Stimulated activated CD4-positive, alpha-beta T cell treated with anti-CD3 and anti-CD28 coated beads, Interleukin-2, amount 100 ng/mL, for 48 hours (primary cell): ENCODE results near the gene HDHD5.
"Not testable (repeated sequence)": the region's sequence is repeated elsewhere in the genome, so short reads cannot be mapped to it uniquely, and the experiment has no call there.

Experiments
- DNase-seq, 2 donors: peaks; one replicate each; pipeline ENCODE4 v3.0.0-alpha.2; 2020

HDHD5 gene

GRCh38 chr22:17155941-17156340, 3.1 kb downstream of the HDHD5 start:
- DNase-seq, result no peak

GRCh38 chr22:17152971-17153370, 6.1 kb downstream of the HDHD5 start:
- no peak for DNase-seq

- DNase-seq, result no peak
These were observed 6.7 kb downstream of the HDHD5 start for GRCh38 chr22:17152340-17152739.

- DNase-seq, result no peak
These were observed 9.8 kb downstream of the HDHD5 start for GRCh38 chr22:17149076-17149815.

- not testable (repeated sequence) for DNase-seq
These were observed 11.6 kb downstream of the HDHD5 start for GRCh38 chr22:17147458-17147857.

- no peak for DNase-seq
These were observed 13.9 kb downstream of the HDHD5 start for GRCh38 chr22:17145021-17145680.

- no peak for DNase-seq
These were observed 15.3 kb downstream of the HDHD5 start for GRCh38 chr22:17143826-17144225.

GRCh38 chr22:17143101-17143500, 16.0 kb downstream of the HDHD5 start:
- DNase-seq, result no peak

GRCh38 chr22:17140826-17141766, 18.0 kb downstream of the HDHD5 start:
- no peak for DNase-seq

GRCh38 chr22:17140022-17140421, 19.1 kb downstream of the HDHD5 start:
- no peak for DNase-seq

GRCh38 chr22:17138513-17138912, 20.6 kb downstream of the HDHD5 start:
- no peak for DNase-seq

- DNase-seq, result no peak
These were observed 21.1 kb downstream of the HDHD5 start for GRCh38 chr22:17137861-17138425.

- no peak for DNase-seq
These were observed 21.9 kb downstream of the HDHD5 start for GRCh38 chr22:17137170-17137569.

GRCh38 chr22:17135153-17135760, 23.8 kb downstream of the HDHD5 start:
- no peak for DNase-seq

GRCh38 chr22:17133137-17133536, 25.9 kb downstream of the HDHD5 start:
- DNase-seq, result no peak

GRCh38 chr22:17132112-17132511, 27.0 kb downstream of the HDHD5 start:
- DNase-seq, result no peak

GRCh38 chr22:17131686-17132085, 27.4 kb downstream of the HDHD5 start:
- DNase-seq, result no peak

GRCh38 chr22:17130199-17130598, 28.9 kb downstream of the HDHD5 start:
- DNase-seq, result no peak

- no peak for DNase-seq
These were observed 37.6 kb downstream of the HDHD5 start, which contains the start of gene TMEM121B for GRCh38 chr22:17121233-17122195. Gene TMEM121B, minus strand, starts transcription at chr22:17121360. Its CDS starts 233 bp downstream, at chr22:17121127.

- peak in 1 of 2 donors; percentile 14 for DNase-seq
These were observed 38.3 kb downstream of the HDHD5 start for GRCh38 chr22:17120711-17121232.

GRCh38 chr22:17120281-17120680, 38.8 kb downstream of the HDHD5 start:
- DNase-seq, result peak; percentile 36 to 46
